ENCODE results near the gene CALCOCO1.

Gene CALCOCO1

GRCh38 chr12:53739214-53740129 is 12.2 kb upstream of the CALCOCO1 start:
- Histone ChIP-seq H3K27me3 (ENCODE audit: control insufficient read depth, insufficient read depth, low read length) (peaks cover 86% of the 10 kb centered on the region), H3K27ac (ENCODE audit: low read depth, low read length) (no peak overlapping the region), H3K4me1 (ENCODE audit: control insufficient read depth, insufficient read depth, low read length) (peaks cover 16% of the 10 kb centered on the region), H3K4me3 (ENCODE audit: low read depth, low read length) (peak overlapping the region; percentile 76), H3K36me3 (ENCODE audit: control insufficient read depth, insufficient read depth, low read length) (no peaks in the 10 kb centered on the region), H3K9ac (ENCODE audit: low read depth, low read length) (no peak overlapping the region), H3K9me3 (ENCODE audit: control insufficient read depth, insufficient read depth, low read length) (no peaks in the 10 kb centered on the region)

- peaks cover 16% of the 10 kb centered on the region for H3K4me1 ChIP-seq (ENCODE audit: control insufficient read depth, insufficient read depth, low read length)
- peaks cover 79% of the 10 kb centered on the region for H3K27me3 ChIP-seq (ENCODE audit: control insufficient read depth, insufficient read depth, low read length)
- H3K9me3 ChIP-seq (ENCODE audit: control insufficient read depth, insufficient read depth, low read length) = no peaks in the 10 kb centered on the region
- H3K36me3 ChIP-seq (ENCODE audit: control insufficient read depth, insufficient read depth, low read length) = no peaks in the 10 kb centered on the region
- peak overlapping the region; percentile 76 for H3K4me3 ChIP-seq (ENCODE audit: low read depth, low read length)
- no peak overlapping the region for H3K27ac ChIP-seq (ENCODE audit: low read depth, low read length)
- H3K9ac ChIP-seq (ENCODE audit: low read depth, low read length) = peak overlapping the region; percentile 26; the same call in 1 of the 2 replicates
These were observed 11.4 kb upstream of the CALCOCO1 start for GRCh38 chr12:53738406-53739213.

- Histone ChIP-seq H3K27ac (ENCODE audit: low read depth, low read length) (no peak overlapping the region), H3K9ac (ENCODE audit: low read depth, low read length) (peak overlapping the region; percentile 26; the same call in 1 of the 2 replicates), H3K27me3 (ENCODE audit: control insufficient read depth, insufficient read depth, low read length) (peaks cover 79% of the 10 kb centered on the region), H3K9me3 (ENCODE audit: control insufficient read depth, insufficient read depth, low read length) (no peaks in the 10 kb centered on the region), H3K36me3 (ENCODE audit: control insufficient read depth, insufficient read depth, low read length) (no peaks in the 10 kb centered on the region), H3K4me3 (ENCODE audit: low read depth, low read length) (peak overlapping the region; percentile 76), H3K4me1 (ENCODE audit: control insufficient read depth, insufficient read depth, low read length) (peaks cover 16% of the 10 kb centered on the region)
These were observed 10.7 kb upstream of the CALCOCO1 start for GRCh38 chr12:53737951-53738405.

GRCh38 chr12:53737093-53737808 is 10.0 kb upstream of the CALCOCO1 start:
- H3K9ac ChIP-seq (ENCODE audit: low read depth, low read length) = no peak overlapping the region
- H3K9me3 ChIP-seq (ENCODE audit: control insufficient read depth, insufficient read depth, low read length) = no peaks in the 10 kb centered on the region
- peaks cover 73% of the 10 kb centered on the region for H3K27me3 ChIP-seq (ENCODE audit: control insufficient read depth, insufficient read depth, low read length)
- H3K4me1 ChIP-seq (ENCODE audit: control insufficient read depth, insufficient read depth, low read length) = peaks cover 16% of the 10 kb centered on the region
- no peak overlapping the region for H3K27ac ChIP-seq (ENCODE audit: low read depth, low read length)
- H3K4me3 ChIP-seq (ENCODE audit: low read depth, low read length) = no peak overlapping the region
- no peaks in the 10 kb centered on the region for H3K36me3 ChIP-seq (ENCODE audit: control insufficient read depth, insufficient read depth, low read length)

GRCh38 chr12:53736592-53736991 is 9.3 kb upstream of the CALCOCO1 start:
- Histone ChIP-seq H3K9me3 (ENCODE audit: control insufficient read depth, insufficient read depth, low read length) (no peaks in the 10 kb centered on the region), H3K4me1 (ENCODE audit: control insufficient read depth, insufficient read depth, low read length) (peaks cover 16% of the 10 kb centered on the region), H3K27me3 (ENCODE audit: control insufficient read depth, insufficient read depth, low read length) (peaks cover 70% of the 10 kb centered on the region), H3K4me3 (ENCODE audit: low read depth, low read length) (no peak overlapping the region), H3K9ac (ENCODE audit: low read depth, low read length) (no peak overlapping the region), H3K36me3 (ENCODE audit: control insufficient read depth, insufficient read depth, low read length) (no peaks in the 10 kb centered on the region), H3K27ac (ENCODE audit: low read depth, low read length) (no peak overlapping the region)

- H3K27me3 ChIP-seq (ENCODE audit: control insufficient read depth, insufficient read depth, low read length) = peaks cover 64% of the 10 kb centered on the region
- H3K4me3 ChIP-seq (ENCODE audit: low read depth, low read length) = no peak overlapping the region
- no peak overlapping the region for H3K9ac ChIP-seq (ENCODE audit: low read depth, low read length)
- no peak overlapping the region for H3K27ac ChIP-seq (ENCODE audit: low read depth, low read length)
- H3K4me1 ChIP-seq (ENCODE audit: control insufficient read depth, insufficient read depth, low read length) = peaks cover 16% of the 10 kb centered on the region
- H3K9me3 ChIP-seq (ENCODE audit: control insufficient read depth, insufficient read depth, low read length) = no peaks in the 10 kb centered on the region
- H3K36me3 ChIP-seq (ENCODE audit: control insufficient read depth, insufficient read depth, low read length) = no peaks in the 10 kb centered on the region
These were observed 8.3 kb upstream of the CALCOCO1 start for GRCh38 chr12:53735556-53735955.

- Histone ChIP-seq H3K4me3 (ENCODE audit: low read depth, low read length) (no peak overlapping the region), H3K36me3 (ENCODE audit: control insufficient read depth, insufficient read depth, low read length) (no peaks in the 10 kb centered on the region), H3K9me3 (ENCODE audit: control insufficient read depth, insufficient read depth, low read length) (no peaks in the 10 kb centered on the region), H3K27me3 (ENCODE audit: control insufficient read depth, insufficient read depth, low read length) (peaks cover 52% of the 10 kb centered on the region), H3K4me1 (ENCODE audit: control insufficient read depth, insufficient read depth, low read length) (peaks cover 15% of the 10 kb centered on the region), H3K27ac (ENCODE audit: low read depth, low read length) (no peak overlapping the region), H3K9ac (ENCODE audit: low read depth, low read length) (no peak overlapping the region)
These were observed 7.2 kb upstream of the CALCOCO1 start for GRCh38 chr12:53734425-53734824.

GRCh38 chr12:53733807-53734200 is 6.6 kb upstream of the CALCOCO1 start:
- Histone ChIP-seq H3K9ac (ENCODE audit: low read depth, low read length) (no peak overlapping the region), H3K36me3 (ENCODE audit: control insufficient read depth, insufficient read depth, low read length) (no peaks in the 10 kb centered on the region), H3K27me3 (ENCODE audit: control insufficient read depth, insufficient read depth, low read length) (peaks cover 46% of the 10 kb centered on the region), H3K9me3 (ENCODE audit: control insufficient read depth, insufficient read depth, low read length) (no peaks in the 10 kb centered on the region), H3K4me3 (ENCODE audit: low read depth, low read length) (no peak overlapping the region), H3K27ac (ENCODE audit: low read depth, low read length) (no peak overlapping the region), H3K4me1 (ENCODE audit: control insufficient read depth, insufficient read depth, low read length) (peaks cover 8% of the 10 kb centered on the region)

GRCh38 chr12:53733051-53733806 is 6.0 kb upstream of the CALCOCO1 start:
- peaks cover 41% of the 10 kb centered on the region for H3K27me3 ChIP-seq (ENCODE audit: control insufficient read depth, insufficient read depth, low read length)
- H3K9me3 ChIP-seq (ENCODE audit: control insufficient read depth, insufficient read depth, low read length) = no peaks in the 10 kb centered on the region
- peaks cover 7% of the 10 kb centered on the region for H3K4me1 ChIP-seq (ENCODE audit: control insufficient read depth, insufficient read depth, low read length)
- no peak overlapping the region for H3K27ac ChIP-seq (ENCODE audit: low read depth, low read length)
- H3K9ac ChIP-seq (ENCODE audit: low read depth, low read length) = no peak overlapping the region
- no peaks in the 10 kb centered on the region for H3K36me3 ChIP-seq (ENCODE audit: control insufficient read depth, insufficient read depth, low read length)
- H3K4me3 ChIP-seq (ENCODE audit: low read depth, low read length) = no peak overlapping the region

- Histone ChIP-seq H3K9me3 (ENCODE audit: control insufficient read depth, insufficient read depth, low read length) (no peaks in the 10 kb centered on the region), H3K36me3 (ENCODE audit: control insufficient read depth, insufficient read depth, low read length) (no peaks in the 10 kb centered on the region), H3K4me1 (ENCODE audit: control insufficient read depth, insufficient read depth, low read length) (peaks cover 8% of the 10 kb centered on the region), H3K27me3 (ENCODE audit: control insufficient read depth, insufficient read depth, low read length) (peaks cover 7% of the 10 kb centered on the region; the same call in 1 of the 2 replicates), H3K27ac (ENCODE audit: low read depth, low read length) (no peak overlapping the region), H3K4me3 (ENCODE audit: low read depth, low read length) (no peak overlapping the region), H3K9ac (ENCODE audit: low read depth, low read length) (no peak overlapping the region)
These were observed 2.4 kb upstream of the CALCOCO1 start for GRCh38 chr12:53729644-53730043.
